Spinal cord (tissue), 10 donors: Measurements from ENCODE around the gene DNAJC21. TPM values are rescaled to one million over a fixed set of nuclear protein-coding genes. Genes with fewer than 3 reads are reported as not detected.

Experiments
- DNase-seq, 6 donors: peaks; one replicate each; pipeline versions ENCODE4 v3.0.0 to v3.0.0-alpha.2; 2013 to 2015; ENCODE audit warnings: low spot score in 6 of 6, low read depth in 4 of 6
- H3K27ac ChIP-seq: one replicate; pipeline ENCODE4 v1.5.1; 2013; ENCODE audit warnings: low read depth, low read length, control low read depth
- H3K27me3 ChIP-seq: one replicate; pipeline ENCODE4 v1.6.1; 2013; ENCODE audit warnings: low read length; ENCODE audit not compliant: control insufficient read depth, insufficient read depth
- H3K36me3 ChIP-seq: one replicate; pipeline ENCODE4 v1.6.1; 2013; ENCODE audit warnings: low read length; ENCODE audit not compliant: control insufficient read depth, insufficient read depth
- H3K4me1 ChIP-seq: one replicate; pipeline ENCODE4 v1.6.1; 2013; ENCODE audit warnings: low read length; ENCODE audit not compliant: control insufficient read depth, insufficient read depth
- H3K4me3 ChIP-seq: one replicate; pipeline ENCODE4 v1.5.1; 2013; ENCODE audit warnings: low read depth, low read length, control low read depth
- H3K9me3 ChIP-seq: one replicate; pipeline ENCODE4 v1.6.1; 2013; ENCODE audit warnings: low read length; ENCODE audit not compliant: control insufficient read depth, insufficient read depth
- WGBS: methylation state at CpG from one replicate; pipeline ENCODE4 v1.1.5; 2013; ENCODE audit warnings: missing lambda C conversion rate; ENCODE audit not compliant: insufficient coverage; 5-methylcytosine and 5-hydroxymethylcytosine counted together
- long read RNA-seq, 4 donors: transcript quantifications; one replicate each; lab custom pipeline, GENCODE V29; 2026
- polyA plus RNA-seq, 2 donors: library from polyadenylated mRNA; unstranded; fragments of 120-200 nt; gene quantifications; one replicate each; pipeline ENCODE4 v1.2.1, GENCODE V29; 2013; ENCODE audit not compliant: insufficient read length in 2 of 2
- total RNA-seq, 2 donors: library from RNA; depleted of rRNA in 1 of 2; stranded (reverse); fragments of 120-200 nt in 1 of 2; fragments of >200 nt in 1 of 2; gene quantifications; one replicate each; pipeline versions ENCODE4 v1.2.3 to v1.2.4, GENCODE V29; 2013 to 2014
- donor health status: healthy.

The DNAJC21 gene
- 10 to 100 TPM; 28.4 to 32.0 TPM for total RNA-seq
- 10 to 100 TPM; 34.5 to 35.3 TPM for polyA plus RNA-seq
- long read RNA-seq, donor 1, full-length matches to known transcripts = 9 of 14 reads
- long read RNA-seq, donor 1, partial matches to known transcripts = 5 of 14 reads
- long read RNA-seq, donor 1, other reads (novel, unspliced or antisense) = 0 of 14 reads
- long read RNA-seq, donor 2, full-length matches to known transcripts = 1 of 1 reads
- long read RNA-seq, donor 2, partial matches to known transcripts = 0 of 1 reads
- long read RNA-seq, donor 2, other reads (novel, unspliced or antisense) = 0 of 1 reads
- long read RNA-seq, donor 3, full-length matches to known transcripts = 3 of 3 reads
- long read RNA-seq, donor 3, partial matches to known transcripts = 0 of 3 reads
- long read RNA-seq, donor 3, other reads (novel, unspliced or antisense) = 0 of 3 reads
- long read RNA-seq, donor 4, partial matches to known transcripts = 7 of 9 reads
- long read RNA-seq, donor 4, other reads (novel, unspliced or antisense) = 0 of 9 reads

DNA sequence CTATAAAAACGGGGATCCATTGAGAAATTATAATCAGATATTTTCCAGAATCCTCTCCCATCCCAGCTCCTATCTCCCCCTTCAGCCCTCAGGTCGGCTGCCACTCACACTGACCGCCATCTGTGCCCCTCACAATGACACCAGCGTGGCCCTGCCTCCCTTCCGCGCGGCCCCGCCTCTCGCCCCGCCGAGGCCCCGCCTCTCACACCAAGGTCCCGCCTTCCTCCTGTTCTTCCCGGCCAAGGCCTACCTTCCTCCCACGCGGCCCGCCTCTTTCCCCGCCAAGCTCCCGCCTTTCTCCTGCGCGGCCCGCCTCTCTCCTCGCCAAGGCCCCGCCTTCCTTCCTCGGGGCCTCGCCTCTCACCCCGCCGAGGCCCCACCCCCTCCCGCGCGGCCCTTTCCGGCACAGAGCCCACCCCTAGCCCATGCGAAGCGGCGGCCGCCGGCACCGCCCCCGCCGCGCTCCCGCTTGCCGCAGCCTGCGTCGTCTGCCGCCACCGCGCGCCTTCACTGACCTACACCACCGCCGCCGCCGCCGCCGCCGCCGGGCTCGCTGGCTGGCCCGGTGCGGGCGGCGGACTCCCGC is at the start of gene DNAJC21:
Gene DNAJC21 (plus strand): TSS at position 426 of the 586 bp plus-strand sequence. CDS start 261 bp downstream, outside the sequence.
- Histone ChIP-seq H3K4me1 (peaks cover 3% of the 10 kb centered on the region), H3K4me3 (peak within 1 kb of the TSS; percentile 82), H3K27me3 (no peaks in the 10 kb centered on the region), H3K36me3 (peaks cover 13% of the 10 kb centered on the region), H3K27ac (peak within 1 kb of the TSS; percentile 92), H3K9me3 (no peaks in the 10 kb centered on the region)
- under 1% methylated on average over 63 of the region's 63 CpGs for WGBS
- peak; percentile 88 to 99 (median 94) for DNase-seq

DNA sequence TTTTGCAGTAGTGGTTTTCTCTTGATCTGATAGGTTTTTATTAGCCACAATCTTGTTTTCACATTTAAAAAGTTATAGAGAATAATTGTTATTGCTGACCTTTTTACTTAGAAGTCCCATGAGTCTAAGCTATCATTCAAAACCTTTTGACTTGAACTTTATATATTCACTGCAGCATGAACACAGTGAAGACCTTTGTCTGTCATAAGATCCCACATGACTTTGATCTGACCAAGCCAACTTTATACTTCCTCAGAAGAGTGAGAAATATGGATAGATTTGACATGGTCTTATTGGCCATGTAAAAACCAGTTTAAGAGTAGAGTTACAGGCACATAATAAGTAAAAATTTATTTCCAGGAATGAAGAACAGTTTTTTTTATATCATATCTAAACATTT is 48.1 kb upstream of the DNAJC21 start:
- no peaks in the 10 kb centered on the region for H3K36me3 ChIP-seq
- H3K27me3 ChIP-seq = no peaks in the 10 kb centered on the region
- H3K4me3 ChIP-seq = no peak overlapping the region
- no peak for DNase-seq
- peaks cover 3% of the 10 kb centered on the region for H3K9me3 ChIP-seq
- H3K4me1 ChIP-seq = no peaks in the 10 kb centered on the region
- H3K27ac ChIP-seq = no peak overlapping the region

- Histone ChIP-seq H3K36me3 (no peaks in the 10 kb centered on the region), H3K9me3 (no peaks in the 10 kb centered on the region), H3K27ac (no peak overlapping the region), H3K4me3 (no peak overlapping the region), H3K27me3 (no peaks in the 10 kb centered on the region), H3K4me1 (no peaks in the 10 kb centered on the region)
- no peak for DNase-seq
- WGBS = 91% methylated on average over 1 of the region's 3 CpGs
Measured at GRCh38 chr5:34886392-34887119, 42.8 kb upstream of the DNAJC21 start.

DNA sequence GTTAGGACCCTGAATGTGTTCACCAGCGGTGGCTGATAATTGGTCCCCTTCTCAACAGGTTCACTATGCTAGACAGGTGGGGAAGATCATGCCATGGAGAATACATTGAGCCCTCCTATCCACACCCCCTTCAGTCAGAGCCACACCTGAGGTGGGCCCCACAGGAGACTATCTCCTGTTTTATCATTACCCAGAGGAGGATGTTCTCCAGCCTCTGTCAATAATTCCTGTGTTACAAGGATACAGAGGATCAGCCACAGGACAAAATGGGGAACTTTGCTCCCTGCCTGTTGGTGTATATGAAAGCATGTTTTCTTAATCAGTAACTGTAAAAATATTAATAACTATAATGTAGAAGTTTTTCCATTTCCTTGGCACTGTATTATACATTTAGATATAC is 40.0 kb upstream of the DNAJC21 start:
- no peaks in the 10 kb centered on the region for H3K27me3 ChIP-seq
- no peaks in the 10 kb centered on the region for H3K36me3 ChIP-seq
- DNase-seq = no peak
- no CpG with 5 or more reads among the region's 1 CpG for WGBS
- H3K27ac ChIP-seq = no peak overlapping the region
- H3K4me1 ChIP-seq = no peaks in the 10 kb centered on the region
- H3K9me3 ChIP-seq = no peaks in the 10 kb centered on the region
- H3K4me3 ChIP-seq = no peak overlapping the region

GRCh38 chr5:34891981-34892380 is 37.4 kb upstream of the DNAJC21 start:
- Histone ChIP-seq H3K36me3 (no peaks in the 10 kb centered on the region), H3K27me3 (no peaks in the 10 kb centered on the region), H3K9me3 (no peaks in the 10 kb centered on the region), H3K4me3 (no peak overlapping the region), H3K27ac (no peak overlapping the region), H3K4me1 (no peaks in the 10 kb centered on the region)
- DNase-seq = peak in 1 of 6 donors; percentile 59
- WGBS = 69% methylated on average over 2 of the region's 5 CpGs

DNA sequence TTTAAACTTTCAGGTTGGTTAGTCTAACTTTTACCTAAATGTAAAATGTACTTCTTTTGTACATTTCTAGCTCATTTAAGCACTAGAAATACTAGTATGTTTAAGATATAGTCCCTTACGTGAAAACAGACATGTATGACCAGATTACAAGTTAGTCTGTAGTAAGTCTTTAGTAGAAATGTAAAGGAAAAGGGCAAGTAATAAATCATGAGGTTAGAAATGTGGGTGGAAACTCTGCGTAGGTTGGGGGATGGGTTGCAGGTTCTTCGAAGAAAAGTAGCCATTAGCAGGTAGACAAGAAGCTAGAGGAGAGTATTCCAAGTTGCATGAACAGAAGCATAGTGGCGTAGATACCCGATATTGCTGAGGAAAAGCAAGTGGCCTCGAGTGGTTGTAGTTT is 36.9 kb upstream of the DNAJC21 start:
- WGBS = 90% methylated on average over 5 of the region's 6 CpGs
- H3K27me3 ChIP-seq = no peaks in the 10 kb centered on the region
- no peak overlapping the region for H3K4me3 ChIP-seq
- no peaks in the 10 kb centered on the region for H3K36me3 ChIP-seq
- H3K4me1 ChIP-seq = no peaks in the 10 kb centered on the region
- DNase-seq = no peak
- H3K9me3 ChIP-seq = no peaks in the 10 kb centered on the region
- H3K27ac ChIP-seq = no peak overlapping the region

DNA sequence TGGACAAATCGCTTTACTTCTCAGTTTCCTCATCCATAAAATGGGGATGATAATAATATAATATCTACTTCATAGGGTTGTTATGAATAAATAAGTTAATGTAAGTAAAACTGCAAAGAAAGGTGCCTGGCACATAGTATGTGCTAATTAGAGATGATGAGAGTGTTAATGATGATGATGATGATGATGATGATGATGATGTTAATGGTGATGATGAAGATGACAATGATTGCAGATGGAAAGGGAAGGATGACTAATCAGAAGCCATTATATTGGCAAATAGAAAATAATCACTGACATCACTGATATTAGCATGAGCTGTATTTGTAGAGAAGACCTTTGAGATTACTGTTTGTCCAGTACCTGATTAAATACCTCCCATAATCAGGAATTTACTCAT is 34.6 kb upstream of the DNAJC21 start:
- Histone ChIP-seq H3K9me3 (no peaks in the 10 kb centered on the region), H3K4me1 (no peaks in the 10 kb centered on the region), H3K36me3 (no peaks in the 10 kb centered on the region), H3K4me3 (no peak overlapping the region), H3K27me3 (no peaks in the 10 kb centered on the region), H3K27ac (no peak overlapping the region)
- no CpG with 5 or more reads among the region's 1 CpG for WGBS
- DNase-seq = no peak

GRCh38 chr5:34895641-34896419 is 33.5 kb upstream of the DNAJC21 start:
- no peaks in the 10 kb centered on the region for H3K27me3 ChIP-seq
- no peaks in the 10 kb centered on the region for H3K4me1 ChIP-seq
- H3K4me3 ChIP-seq = no peak overlapping the region
- no peak for DNase-seq
- H3K9me3 ChIP-seq = no peaks in the 10 kb centered on the region
- no peaks in the 10 kb centered on the region for H3K36me3 ChIP-seq
- no peak overlapping the region for H3K27ac ChIP-seq
- WGBS = 80% methylated on average over 2 of the region's 2 CpGs

- H3K4me3 ChIP-seq = no peak overlapping the region
- no peak for DNase-seq
- H3K9me3 ChIP-seq = no peaks in the 10 kb centered on the region
- H3K27ac ChIP-seq = no peak overlapping the region
- H3K27me3 ChIP-seq = no peaks in the 10 kb centered on the region
- H3K4me1 ChIP-seq = no peaks in the 10 kb centered on the region
- H3K36me3 ChIP-seq = no peaks in the 10 kb centered on the region
Measured at GRCh38 chr5:34897646-34898045, 31.7 kb upstream of the DNAJC21 start.
